ENCODE measurements around the gene PHF20. TPM values are rescaled to one million over a fixed set of nuclear protein-coding genes. Genes with fewer than 3 reads are reported as not detected.

The PHF20 gene
- total RNA-seq, 1 experiment from 2014 or later: 56.7 TPM

- H3K27ac Mint-ChIP-seq (ENCODE audit: unreplicated experiment): no peak overlapping the region
- TF ChIP-seq CTCF (IDR thresholded peaks at IDR 0.05; ENCODE audit: unreplicated experiment): no peak
- peaks cover 7% of the 10 kb centered on the region for H3K36me3 Mint-ChIP-seq (ENCODE audit: insufficient read depth, unreplicated experiment)
- intact Hi-C loops (cut with micrococcal nuclease; ENCODE audit: unreplicated experiment): no loop called here
- H3K4me1 Mint-ChIP-seq (ENCODE audit: low read depth, unreplicated experiment): peaks cover 13% of the 10 kb centered on the region
- DNase-seq: no peak
- CTCF ChIA-PET: interaction anchor here (0.6 kb wide), 3 partner anchors 14 to 110 kb away, joined by 3 to 4 read pairs (median 4); no protein-coding TSS in a partner anchor
- H3K27me3 Mint-ChIP-seq (ENCODE audit: unreplicated experiment): no peaks in the 10 kb centered on the region
- H3K4me3 Mint-ChIP-seq (ENCODE audit: low read depth, unreplicated experiment): no peak overlapping the region
- no TSS peak for BruUV-seq (replicated peaks)
- H3K9me3 Mint-ChIP-seq (ENCODE audit: low read depth, unreplicated experiment): no peaks in the 10 kb centered on the region
Measured at GRCh38 chr20:35902545-35902941, 130.7 kb downstream of the PHF20 start.

DNA sequence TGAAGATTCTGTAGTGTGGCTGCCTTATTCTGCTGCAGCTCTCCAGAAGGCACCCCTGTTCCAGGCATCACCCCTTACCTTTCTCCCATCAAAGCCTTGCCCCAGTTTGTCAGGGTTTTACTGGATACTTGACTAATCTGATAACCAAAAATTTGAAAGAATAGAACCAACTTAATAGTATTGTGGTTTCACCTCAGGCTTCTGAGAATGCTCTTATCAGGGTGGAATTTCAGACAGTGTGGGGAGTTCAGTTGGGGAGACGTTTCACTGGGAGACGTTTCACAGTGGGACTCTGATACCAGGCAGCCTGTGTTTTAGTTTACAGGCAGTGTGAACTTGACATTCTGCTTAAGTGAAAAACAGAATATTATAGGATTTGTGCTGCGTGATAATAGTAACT is 132.0 kb downstream of the PHF20 start:
- H3K9me3 Mint-ChIP-seq (ENCODE audit: low read depth, unreplicated experiment): no peaks in the 10 kb centered on the region
- CTCF ChIA-PET: no interaction called here
- peaks cover 7% of the 10 kb centered on the region for H3K36me3 Mint-ChIP-seq (ENCODE audit: insufficient read depth, unreplicated experiment)

GRCh38 chr20:35904982-35905663 is 133.3 kb downstream of the PHF20 start:
- Mint-ChIP-seq H3K27ac (ENCODE audit: unreplicated experiment) (no peak overlapping the region), H3K9me3 (ENCODE audit: low read depth, unreplicated experiment) (no peaks in the 10 kb centered on the region), H3K27me3 (ENCODE audit: unreplicated experiment) (no peaks in the 10 kb centered on the region), H3K36me3 (ENCODE audit: insufficient read depth, unreplicated experiment) (peaks cover 7% of the 10 kb centered on the region), H3K4me1 (ENCODE audit: low read depth, unreplicated experiment) (peaks cover 13% of the 10 kb centered on the region), H3K4me3 (ENCODE audit: low read depth, unreplicated experiment) (no peak overlapping the region)
- DNase-seq: no peak
- no TSS peak for BruUV-seq (replicated peaks)
- no peak for TF ChIP-seq CTCF (IDR thresholded peaks at IDR 0.05; ENCODE audit: unreplicated experiment)
- CTCF ChIA-PET: no interaction called here
- intact Hi-C loops (cut with micrococcal nuclease; ENCODE audit: unreplicated experiment): no loop called here

More for the DNA sequence above, 132.0 kb downstream of the PHF20 start:
- no peaks in the 10 kb centered on the region for H3K27me3 Mint-ChIP-seq (ENCODE audit: unreplicated experiment)
- intact Hi-C loops (cut with micrococcal nuclease; ENCODE audit: unreplicated experiment): no loop called here
- peaks cover 13% of the 10 kb centered on the region for H3K4me1 Mint-ChIP-seq (ENCODE audit: low read depth, unreplicated experiment)
- no peak for TF ChIP-seq CTCF (IDR thresholded peaks at IDR 0.05; ENCODE audit: unreplicated experiment)
- DNase-seq: no peak
- BruUV-seq (replicated peaks): no TSS peak
- no peak overlapping the region for H3K4me3 Mint-ChIP-seq (ENCODE audit: low read depth, unreplicated experiment)
- no peak overlapping the region for H3K27ac Mint-ChIP-seq (ENCODE audit: unreplicated experiment)

DNA sequence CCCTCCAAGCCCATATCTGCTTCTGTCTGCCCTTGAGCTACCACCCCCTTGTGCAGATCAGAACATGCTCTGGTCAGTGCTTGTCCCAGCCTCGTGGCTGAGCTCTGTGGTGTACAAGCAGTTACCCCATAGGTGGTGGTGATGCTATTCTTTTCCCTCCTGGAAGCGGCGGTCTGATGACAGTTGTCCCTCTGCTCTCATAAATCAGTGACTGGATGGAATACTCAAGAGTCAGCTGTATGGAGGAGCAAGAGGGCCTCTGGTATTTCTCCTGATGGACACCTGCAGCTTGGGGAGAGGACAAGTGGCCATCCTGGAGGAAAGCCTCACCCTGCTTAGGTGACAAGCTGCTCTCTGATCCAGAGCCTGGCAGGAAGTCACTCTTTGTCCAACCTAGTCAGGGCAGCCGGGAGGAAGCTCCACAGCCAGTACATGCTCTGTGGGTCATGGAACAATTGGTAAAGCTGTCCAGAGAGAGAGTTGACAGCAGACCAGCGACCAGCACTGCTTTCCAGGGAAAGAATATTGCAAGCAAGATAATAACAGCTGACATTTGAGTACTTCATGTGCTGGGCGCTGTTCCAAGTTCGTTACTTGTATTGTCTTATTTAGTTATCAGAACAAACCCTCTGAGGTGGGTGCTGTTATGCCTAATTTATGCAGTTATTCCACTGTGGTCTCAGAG is 135.3 kb downstream of the PHF20 start:
- BruUV-seq (replicated peaks): no TSS peak
- Mint-ChIP-seq H3K27me3 (ENCODE audit: unreplicated experiment) (no peaks in the 10 kb centered on the region), H3K4me3 (ENCODE audit: low read depth, unreplicated experiment) (no peak overlapping the region), H3K27ac (ENCODE audit: unreplicated experiment) (no peak overlapping the region), H3K4me1 (ENCODE audit: low read depth, unreplicated experiment) (peaks cover 3% of the 10 kb centered on the region), H3K36me3 (ENCODE audit: insufficient read depth, unreplicated experiment) (no peaks in the 10 kb centered on the region), H3K9me3 (ENCODE audit: low read depth, unreplicated experiment) (no peaks in the 10 kb centered on the region)
- CTCF ChIA-PET: no interaction called here
- DNase-seq: no peak
- intact Hi-C loops (cut with micrococcal nuclease; ENCODE audit: unreplicated experiment): no loop called here
- TF ChIP-seq CTCF (IDR thresholded peaks at IDR 0.05; ENCODE audit: unreplicated experiment): no peak
